ENCODE data around the gene NMNAT2.

DNA sequence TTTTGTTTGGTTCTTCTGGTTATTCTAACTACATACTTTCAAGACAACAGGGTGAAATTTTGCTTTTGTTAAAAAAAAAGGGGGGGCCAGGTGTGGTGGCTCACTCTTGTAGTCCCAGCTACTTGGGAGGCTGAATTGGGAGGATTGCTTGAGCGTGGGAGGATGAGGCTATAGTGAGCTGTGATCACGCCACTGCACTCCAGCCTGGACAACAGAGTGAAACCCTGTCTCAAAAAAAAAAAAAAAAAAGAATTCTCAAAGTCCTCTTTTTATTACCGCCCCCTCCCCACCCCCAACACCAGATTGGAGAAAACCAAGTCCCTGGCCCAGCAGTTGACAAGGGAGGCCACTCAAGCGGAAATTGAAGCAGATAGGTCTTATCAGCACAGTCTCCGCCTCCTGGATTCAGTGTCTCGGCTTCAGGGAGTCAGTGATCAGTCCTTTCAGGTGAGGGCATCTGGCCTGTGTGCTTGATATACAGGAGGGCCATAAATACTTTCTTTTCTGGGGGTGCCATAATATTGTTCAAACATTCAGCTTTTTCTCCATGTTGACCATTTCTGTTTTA is 181.9 kb downstream of the NMNAT2 start:
- TF ChIP-seq ATF3 (IDR thresholded peaks at IDR 0.05) (no peak), POLR2A (IDR thresholded peaks at IDR 0.05; ENCODE audit: borderline replicate concordance, extremely low read depth, insufficient read depth, insufficient read length) (no peak)
- TF ChIP-seq, protein P1, sequence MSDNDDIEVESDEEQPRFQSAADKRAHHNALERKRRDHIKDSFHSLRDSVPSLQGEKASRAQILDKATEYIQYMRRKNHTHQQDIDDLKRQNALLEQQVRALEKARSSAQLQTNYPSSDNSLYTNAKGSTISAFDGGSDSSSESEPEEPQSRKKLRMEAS (IDR thresholded peaks at IDR 0.05), result no peak
- TF ChIP-seq, protein P2, sequence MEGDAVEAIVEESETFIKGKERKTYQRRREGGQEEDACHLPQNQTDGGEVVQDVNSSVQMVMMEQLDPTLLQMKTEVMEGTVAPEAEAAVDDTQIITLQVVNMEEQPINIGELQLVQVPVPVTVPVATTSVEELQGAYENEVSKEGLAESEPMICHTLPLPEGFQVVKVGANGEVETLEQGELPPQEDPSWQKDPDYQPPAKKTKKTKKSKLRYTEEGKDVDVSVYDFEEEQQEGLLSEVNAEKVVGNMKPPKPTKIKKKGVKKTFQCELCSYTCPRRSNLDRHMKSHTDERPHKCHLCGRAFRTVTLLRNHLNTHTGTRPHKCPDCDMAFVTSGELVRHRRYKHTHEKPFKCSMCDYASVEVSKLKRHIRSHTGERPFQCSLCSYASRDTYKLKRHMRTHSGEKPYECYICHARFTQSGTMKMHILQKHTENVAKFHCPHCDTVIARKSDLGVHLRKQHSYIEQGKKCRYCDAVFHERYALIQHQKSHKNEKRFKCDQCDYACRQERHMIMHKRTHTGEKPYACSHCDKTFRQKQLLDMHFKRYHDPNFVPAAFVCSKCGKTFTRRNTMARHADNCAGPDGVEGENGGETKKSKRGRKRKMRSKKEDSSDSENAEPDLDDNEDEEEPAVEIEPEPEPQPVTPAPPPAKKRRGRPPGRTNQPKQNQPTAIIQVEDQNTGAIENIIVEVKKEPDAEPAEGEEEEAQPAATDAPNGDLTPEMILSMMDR (IDR thresholded peaks at IDR 0.05 in 2 of 3, conservative IDR thresholded peaks at IDR 0.05 in 1 of 3; ENCODE audit: borderline replicate concordance in 1 of 3, insufficient read depth in 1 of 3, low read depth in 2 of 3, low read length in 2 of 3), result no peak

Measured in HCT116 (cell line).